SK-N-SH treated with all-trans-retinoic acid at 6 μM for 48 hours (cell line): ENCODE measurements around the gene PAMR1.

Experiments used
- BACH2 ChIP-seq: fragments of 250-450 bp; sonication (Bioruptor Pico); IDR thresholded peaks from 2 replicates; pipeline ENCODE4 v1.9.0; 2021; ENCODE audit warnings: mild to moderate bottlenecking, borderline replicate concordance
- CREB5 ChIP-seq: fragments of 250-450 bp; sonication (Bioruptor Pico); IDR thresholded peaks from 2 replicates; pipeline ENCODE4 v1.5.1; 2020; ENCODE audit warnings: low read depth, mild to moderate bottlenecking, moderate library complexity
- GLIS3 ChIP-seq: fragments of 250-450 bp; sonication (Bioruptor Pico); IDR thresholded peaks from 2 replicates; pipeline ENCODE4 v1.5.0; 2020; ENCODE audit warnings: mild to moderate bottlenecking, moderate library complexity
- OSR1 ChIP-seq: fragments of 250-450 bp; sonication (Bioruptor Pico); IDR thresholded peaks from 2 replicates; pipeline ENCODE4 v1.8.0; 2022; ENCODE audit warnings: moderate library complexity, mild to moderate bottlenecking, inconsistent platforms
- PPARA ChIP-seq: fragments of 250-450 bp; sonication (Bioruptor Pico); IDR thresholded peaks from 2 replicates; pipeline ENCODE4 v1.5.0; 2020; ENCODE audit warnings: mild to moderate bottlenecking, borderline replicate concordance
- RARB ChIP-seq: fragments of 250-450 bp; sonication (Bioruptor Pico); IDR thresholded peaks from 2 replicates; pipeline ENCODE4 v1.8.0; 2021; ENCODE audit warnings: mild to moderate bottlenecking, moderate library complexity
- SNAI2 ChIP-seq: fragments of 250-450 bp; sonication (Bioruptor Pico); IDR thresholded peaks from 2 replicates; pipeline ENCODE4 v1.5.0; 2020; ENCODE audit warnings: mild to moderate bottlenecking, moderate library complexity
- ZC3H10 ChIP-seq: fragments of 250-450 bp; sonication (Bioruptor Pico); IDR thresholded peaks from 2 replicates; pipeline ENCODE4 v1.5.1; 2021; ENCODE audit warnings: mild to moderate bottlenecking, moderate library complexity
- ZFP3 ChIP-seq: fragments of 250-450 bp; sonication (Bioruptor Pico); IDR thresholded peaks from 2 replicates; pipeline ENCODE4 v1.5.0; 2020; ENCODE audit warnings: mild to moderate bottlenecking, moderate library complexity
- ZFP30 ChIP-seq: fragments of 450-650 bp; formaldehyde crosslinking; IDR thresholded peaks from 2 replicates; pipeline ENCODE4 v1.5.0; 2022; ENCODE audit warnings: mild to moderate bottlenecking, moderate library complexity
- ZNF565 ChIP-seq: fragments of 450-650 bp; formaldehyde crosslinking; conservative IDR thresholded peaks from 2 replicates; pipeline ENCODE4 v1.5.0; 2020; ENCODE audit warnings: low read depth, mild to moderate bottlenecking, moderate library complexity
- TF ChIP-seq, protein P1 (sequence below): fragments of 250-450 bp; sonication (Bioruptor Pico); IDR thresholded peaks from 2 replicates; pipeline ENCODE4 v1.8.0; 2020; ENCODE audit warnings: mild to moderate bottlenecking, moderate library complexity, borderline replicate concordance

GRCh38 chr11:35394941-35395340, 130.5 kb downstream of the PAMR1 start:
- TF ChIP-seq ZFP30 (no peak), GLIS3 (CRISPR knock-in tag) (no peak), CREB5 (CRISPR knock-in tag) (no peak), SNAI2 (CRISPR knock-in tag) (no peak), OSR1 (CRISPR knock-in tag) (no peak), ZC3H10 (CRISPR knock-in tag) (no peak), RARB (CRISPR knock-in tag) (no peak), ZFP3 (CRISPR knock-in tag) (no peak), BACH2 (CRISPR knock-in tag) (no peak), ZNF565 (no peak), PPARA (CRISPR knock-in tag) (no peak)
- TF ChIP-seq, protein P1, sequence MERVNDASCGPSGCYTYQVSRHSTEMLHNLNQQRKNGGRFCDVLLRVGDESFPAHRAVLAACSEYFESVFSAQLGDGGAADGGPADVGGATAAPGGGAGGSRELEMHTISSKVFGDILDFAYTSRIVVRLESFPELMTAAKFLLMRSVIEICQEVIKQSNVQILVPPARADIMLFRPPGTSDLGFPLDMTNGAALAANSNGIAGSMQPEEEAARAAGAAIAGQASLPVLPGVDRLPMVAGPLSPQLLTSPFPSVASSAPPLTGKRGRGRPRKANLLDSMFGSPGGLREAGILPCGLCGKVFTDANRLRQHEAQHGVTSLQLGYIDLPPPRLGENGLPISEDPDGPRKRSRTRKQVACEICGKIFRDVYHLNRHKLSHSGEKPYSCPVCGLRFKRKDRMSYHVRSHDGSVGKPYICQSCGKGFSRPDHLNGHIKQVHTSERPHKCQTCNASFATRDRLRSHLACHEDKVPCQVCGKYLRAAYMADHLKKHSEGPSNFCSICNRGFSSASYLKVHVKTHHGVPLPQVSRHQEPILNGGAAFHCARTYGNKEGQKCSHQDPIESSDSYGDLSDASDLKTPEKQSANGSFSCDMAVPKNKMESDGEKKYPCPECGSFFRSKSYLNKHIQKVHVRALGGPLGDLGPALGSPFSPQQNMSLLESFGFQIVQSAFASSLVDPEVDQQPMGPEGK (CRISPR knock-in tag) = no peak
